DND-41 (cell line): Measurements from ENCODE around the gene ADCK2.

Experiments
- EZH2 ChIP-seq: IDR thresholded peaks from 3 replicates; pipeline ENCODE4 v1.6.1; 2012; ENCODE audit warnings: borderline replicate concordance, low read depth, mild to moderate bottlenecking, moderate library complexity, low read length, inconsistent platforms; ENCODE audit not compliant: severe bottlenecking
- TF ChIP-seq, protein P1 (sequence below): IDR thresholded peaks from 2 replicates; pipeline ENCODE4 v1.5.1; 2012; ENCODE audit warnings: borderline replicate concordance, low read length, moderate library complexity, mild to moderate bottlenecking; ENCODE audit not compliant: poor library complexity, severe bottlenecking; ENCODE audit errors: extremely low read depth

DNA sequence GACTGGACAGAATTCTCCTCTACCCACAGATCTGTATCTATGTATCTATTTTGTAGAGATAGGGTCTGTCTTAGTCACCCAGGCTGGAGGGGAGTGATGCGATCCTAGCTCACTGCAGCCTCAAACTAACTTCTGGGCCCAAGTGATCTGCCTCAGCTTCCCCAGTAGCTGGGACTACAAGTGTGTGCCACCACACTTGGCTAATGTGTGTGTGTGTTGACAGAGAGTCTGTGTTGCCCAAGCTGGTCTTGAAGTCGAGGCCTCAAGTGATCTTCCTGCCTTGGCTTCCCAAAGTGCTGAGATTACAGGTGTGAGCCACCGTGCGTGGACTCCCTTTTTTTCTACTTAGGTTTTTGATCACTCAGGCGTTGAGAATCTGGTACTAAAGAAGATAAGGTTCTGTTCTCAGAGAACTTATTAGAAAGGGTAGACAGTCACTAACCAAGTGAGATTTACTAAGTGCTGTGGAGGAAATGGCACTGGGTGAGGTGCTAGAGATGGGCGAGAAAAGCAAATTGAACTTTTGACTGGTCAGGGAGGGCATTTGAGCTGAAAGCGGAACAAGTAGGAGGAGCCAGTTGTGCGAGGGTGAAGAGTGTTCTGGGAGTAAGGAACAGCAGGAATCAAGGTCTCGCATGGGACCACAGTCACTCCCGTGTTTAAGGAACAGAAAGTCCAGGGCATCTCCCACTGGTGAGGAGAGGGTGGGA is 41.7 kb downstream of the ADCK2 start:
- TF ChIP-seq, protein P1, sequence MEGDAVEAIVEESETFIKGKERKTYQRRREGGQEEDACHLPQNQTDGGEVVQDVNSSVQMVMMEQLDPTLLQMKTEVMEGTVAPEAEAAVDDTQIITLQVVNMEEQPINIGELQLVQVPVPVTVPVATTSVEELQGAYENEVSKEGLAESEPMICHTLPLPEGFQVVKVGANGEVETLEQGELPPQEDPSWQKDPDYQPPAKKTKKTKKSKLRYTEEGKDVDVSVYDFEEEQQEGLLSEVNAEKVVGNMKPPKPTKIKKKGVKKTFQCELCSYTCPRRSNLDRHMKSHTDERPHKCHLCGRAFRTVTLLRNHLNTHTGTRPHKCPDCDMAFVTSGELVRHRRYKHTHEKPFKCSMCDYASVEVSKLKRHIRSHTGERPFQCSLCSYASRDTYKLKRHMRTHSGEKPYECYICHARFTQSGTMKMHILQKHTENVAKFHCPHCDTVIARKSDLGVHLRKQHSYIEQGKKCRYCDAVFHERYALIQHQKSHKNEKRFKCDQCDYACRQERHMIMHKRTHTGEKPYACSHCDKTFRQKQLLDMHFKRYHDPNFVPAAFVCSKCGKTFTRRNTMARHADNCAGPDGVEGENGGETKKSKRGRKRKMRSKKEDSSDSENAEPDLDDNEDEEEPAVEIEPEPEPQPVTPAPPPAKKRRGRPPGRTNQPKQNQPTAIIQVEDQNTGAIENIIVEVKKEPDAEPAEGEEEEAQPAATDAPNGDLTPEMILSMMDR, result no peak
- TF ChIP-seq EZH2, result no peak
